H1 (cell line): ENCODE results near the gene AOAH.

Source experiments
- CEBPB ChIP-seq: IDR thresholded peaks from 2 replicates; pipeline ENCODE4 v1.6.1; 2012; ENCODE audit warnings: low read depth, low read length
- POLR2A ChIP-seq, 2 experiments: IDR thresholded peaks; 1 replicate in 1 of 2; 2 replicates in 1 of 2; pipeline ENCODE4 v1.6.1; 2011; ENCODE audit warnings: low read depth in 2 of 2, low read length in 2 of 2, mild to moderate bottlenecking in 2 of 2; ENCODE audit errors: control extremely low read depth in 1 of 2
- RNF2 ChIP-seq: fragments of 200-900, 300-1000 bp; sonication (generic); IDR thresholded peaks from 2 replicates; pipeline ENCODE4 v1.7.1; 2016; ENCODE audit warnings: borderline replicate concordance, low read depth, mild to moderate bottlenecking, antibody characterized with exemption, low read length; ENCODE audit not compliant: poor library complexity, severe bottlenecking; ENCODE audit errors: missing control alignments
- SRF ChIP-seq: IDR thresholded peaks from 2 replicates; pipeline ENCODE4 v1.6.1; 2011; ENCODE audit warnings: mild to moderate bottlenecking, low read depth, low read length, moderate library complexity

GRCh38 chr7:36712015-36712414, 12.3 kb downstream of the AOAH start:
- TF ChIP-seq RNF2 = no peak
- no peak for TF ChIP-seq POLR2A (IDR thresholded peaks at IDR 0.05; ENCODE audit: control extremely low read depth in 1 of 2, low read depth in 2 of 2, low read length in 2 of 2)
- TF ChIP-seq CEBPB = no peak
- TF ChIP-seq SRF = no peak
